ENCODE data around the gene RPL13A.

Gene RPL13A

DNA sequence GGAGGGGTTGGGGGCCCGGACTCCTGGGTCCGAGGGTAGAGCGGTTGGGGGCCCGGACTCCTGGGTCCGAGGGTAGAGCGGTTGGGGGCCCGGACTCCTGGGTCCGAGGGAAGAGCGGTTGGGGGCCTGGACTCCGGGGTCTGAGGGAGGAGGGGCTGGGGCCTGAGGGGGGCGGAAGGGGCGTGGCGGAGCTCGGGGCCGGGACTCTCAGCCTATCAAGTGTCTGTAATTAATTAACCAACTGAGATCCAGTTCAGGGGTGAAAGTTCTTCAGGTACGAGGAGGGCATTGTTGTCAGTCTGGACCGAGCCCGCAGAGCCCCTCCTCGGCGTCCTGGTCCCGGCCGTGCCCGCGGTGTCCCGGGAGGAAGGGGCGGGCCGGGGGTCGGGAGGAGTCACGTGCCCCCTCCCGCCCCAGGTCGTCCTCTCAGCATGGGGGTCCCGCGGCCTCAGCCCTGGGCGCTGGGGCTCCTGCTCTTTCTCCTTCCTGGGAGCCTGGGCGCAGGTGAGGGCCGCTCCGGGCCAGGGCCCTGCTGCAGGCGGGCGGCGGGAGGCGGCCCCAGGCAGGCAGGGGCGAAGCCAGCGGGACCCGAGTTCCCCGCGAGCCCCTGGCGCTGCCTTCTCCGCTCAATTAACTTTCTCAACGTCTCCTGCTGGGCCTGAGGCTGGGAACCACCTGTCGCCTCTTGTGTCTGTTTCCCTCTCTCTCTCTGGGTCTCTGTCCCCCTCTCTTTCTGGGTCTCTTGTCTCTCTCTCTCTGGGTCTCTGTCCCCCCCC, 25.8 kb downstream of the RPL13A start:
- DNase-seq: no peak

DNA sequence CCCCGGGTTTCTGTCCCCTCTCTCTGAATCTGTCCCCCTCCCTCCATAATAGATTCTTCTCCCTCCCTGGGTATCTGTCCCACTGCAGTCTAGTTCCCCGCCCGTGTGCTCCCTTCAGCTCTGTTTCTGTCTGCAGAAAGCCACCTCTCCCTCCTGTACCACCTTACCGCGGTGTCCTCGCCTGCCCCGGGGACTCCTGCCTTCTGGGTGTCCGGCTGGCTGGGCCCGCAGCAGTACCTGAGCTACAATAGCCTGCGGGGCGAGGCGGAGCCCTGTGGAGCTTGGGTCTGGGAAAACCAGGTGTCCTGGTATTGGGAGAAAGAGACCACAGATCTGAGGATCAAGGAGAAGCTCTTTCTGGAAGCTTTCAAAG, 26.3 kb downstream of the RPL13A start:
- DNase-seq: no peak

DNA sequence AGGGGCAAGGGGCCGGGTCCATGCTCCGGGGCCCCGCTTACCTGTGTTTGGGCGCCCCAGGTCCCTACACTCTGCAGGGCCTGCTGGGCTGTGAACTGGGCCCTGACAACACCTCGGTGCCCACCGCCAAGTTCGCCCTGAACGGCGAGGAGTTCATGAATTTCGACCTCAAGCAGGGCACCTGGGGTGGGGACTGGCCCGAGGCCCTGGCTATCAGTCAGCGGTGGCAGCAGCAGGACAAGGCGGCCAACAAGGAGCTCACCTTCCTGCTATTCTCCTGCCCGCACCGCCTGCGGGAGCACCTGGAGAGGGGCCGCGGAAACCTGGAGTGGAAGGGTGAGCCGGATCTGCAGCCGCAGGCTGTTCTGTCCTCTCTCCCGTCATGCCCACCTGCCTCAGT, 26.7 kb downstream of the RPL13A start:
- DNase-seq: no peak

DNA sequence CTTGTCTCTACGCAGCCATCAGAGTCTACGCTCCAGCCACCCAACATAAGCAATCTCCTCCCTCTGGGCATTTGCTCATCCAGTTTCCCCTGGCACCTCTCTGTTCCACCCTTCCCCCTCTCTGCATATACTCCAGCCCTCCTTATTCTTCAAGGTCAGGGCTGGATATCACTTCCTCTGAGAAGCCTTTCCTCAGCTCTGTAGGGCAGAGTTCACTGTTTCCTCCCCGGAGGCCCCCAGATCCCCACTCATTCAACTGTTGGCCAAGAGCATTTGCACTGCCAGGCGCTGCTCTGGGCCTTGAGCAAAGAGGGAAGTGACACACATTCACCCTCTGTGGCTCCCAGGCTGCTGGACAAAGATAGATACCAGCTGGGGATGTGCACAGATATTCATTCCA, 28.4 kb downstream of the RPL13A start:
- DNase-seq: peak; percentile 96

DNA sequence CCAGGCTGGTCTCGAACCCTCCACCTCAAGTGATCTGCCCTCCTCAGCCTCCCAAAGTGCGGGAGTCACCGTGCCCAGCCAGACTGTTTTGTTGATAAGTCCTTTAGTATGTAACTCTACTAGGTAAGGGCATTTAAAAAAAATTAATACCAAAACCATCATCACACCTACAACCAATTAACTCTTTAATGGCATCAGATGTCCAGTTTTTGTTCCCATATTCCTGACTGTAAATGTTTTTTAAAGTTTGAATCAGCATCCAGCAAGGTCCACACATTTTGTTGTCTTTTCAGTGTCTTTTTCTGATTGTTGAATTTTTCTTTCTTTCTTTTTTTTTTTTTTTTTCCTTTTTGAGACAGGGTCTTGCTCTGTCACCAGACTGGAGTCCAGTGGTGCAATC, 30.6 kb downstream of the RPL13A start:
- no peak for DNase-seq

DNA sequence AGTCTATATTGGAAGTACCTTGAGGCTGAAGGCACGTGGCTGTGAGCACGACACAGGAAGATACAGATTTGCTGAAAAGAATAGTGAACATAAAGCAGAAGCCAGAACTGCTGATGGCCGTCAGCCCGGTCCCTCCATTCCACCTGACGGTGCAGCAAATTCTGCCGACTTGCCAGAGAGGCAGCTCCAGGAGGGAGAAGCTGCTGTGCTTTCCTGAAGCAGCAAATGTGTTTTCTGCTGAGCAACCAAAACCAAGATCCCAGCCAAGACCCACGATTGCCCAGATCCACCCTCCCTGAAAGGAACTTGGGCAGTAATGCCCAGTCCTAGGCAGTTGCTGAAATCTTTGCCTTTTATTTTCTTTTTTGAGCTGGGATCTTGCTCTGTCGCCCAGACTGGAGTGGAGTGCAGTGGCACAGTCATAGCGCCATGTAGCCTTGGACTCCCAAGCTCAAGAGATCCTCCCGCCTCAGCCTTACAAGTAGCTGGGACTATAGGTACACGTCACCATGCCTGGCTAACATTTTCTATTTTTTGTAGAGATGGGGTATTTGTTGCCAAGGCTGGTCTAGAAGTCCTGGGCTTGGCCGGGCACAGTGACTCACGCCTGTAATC, 33.4 kb downstream of the RPL13A start:
- no peak for DNase-seq

DNA sequence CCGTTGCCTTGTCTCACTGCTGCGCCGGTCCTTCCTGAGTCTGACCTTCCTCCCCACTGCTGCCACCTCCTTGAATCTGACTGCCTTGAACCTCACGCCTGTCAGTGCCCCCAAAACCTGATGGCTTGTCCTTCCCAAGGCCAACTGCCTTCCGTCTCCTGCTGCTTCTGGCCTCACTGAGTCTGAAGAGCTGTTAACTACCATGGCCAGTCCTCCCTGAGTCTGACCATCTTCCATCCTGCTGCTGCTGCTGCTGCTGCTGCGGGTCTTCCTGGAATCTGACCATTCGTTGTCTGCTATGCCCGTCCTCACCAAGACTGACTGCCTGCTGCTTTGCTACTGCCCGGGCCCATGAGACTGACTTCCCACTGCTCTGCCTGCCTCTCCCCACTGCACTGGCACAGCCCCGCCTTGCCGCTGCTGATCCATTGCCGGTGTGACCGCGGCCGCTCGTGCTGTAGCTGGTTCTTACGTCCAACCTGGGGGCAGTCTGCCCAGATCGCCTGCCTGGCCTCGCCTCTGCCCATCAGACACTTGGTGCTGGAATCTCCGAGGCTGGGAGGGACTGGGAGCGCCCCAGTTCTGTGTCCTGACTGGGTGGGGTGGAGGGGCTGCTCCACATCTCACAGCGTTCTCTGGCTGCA, 37.5 kb downstream of the RPL13A start:
- DNase-seq: no peak

DNA sequence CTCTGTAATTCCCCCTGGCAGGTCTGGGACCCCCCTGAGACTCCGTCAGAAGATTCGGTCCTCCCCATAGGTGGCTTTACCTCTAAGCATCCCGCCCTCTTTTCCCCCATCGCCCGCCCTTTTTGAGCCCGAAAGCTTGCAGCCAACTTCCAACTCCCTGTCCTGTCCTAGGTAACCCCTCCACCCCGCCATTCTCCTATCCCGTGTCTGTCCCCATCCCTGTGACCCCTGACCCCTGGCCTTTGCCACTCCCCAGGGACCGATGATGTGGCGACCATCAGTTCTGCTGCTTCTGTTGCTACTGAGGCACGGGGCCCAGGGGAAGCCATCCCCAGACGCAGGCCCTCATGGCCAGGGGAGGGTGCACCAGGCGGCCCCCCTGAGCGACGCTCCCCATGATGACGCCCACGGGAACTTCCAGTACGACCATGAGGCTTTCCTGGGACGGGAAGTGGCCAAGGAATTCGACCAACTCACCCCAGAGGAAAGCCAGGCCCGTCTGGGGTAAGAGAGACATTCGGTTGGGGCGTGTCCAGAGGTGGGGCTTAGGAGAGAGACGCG, 40.9 kb downstream of the RPL13A start:
- DNase-seq: no peak

DNA sequence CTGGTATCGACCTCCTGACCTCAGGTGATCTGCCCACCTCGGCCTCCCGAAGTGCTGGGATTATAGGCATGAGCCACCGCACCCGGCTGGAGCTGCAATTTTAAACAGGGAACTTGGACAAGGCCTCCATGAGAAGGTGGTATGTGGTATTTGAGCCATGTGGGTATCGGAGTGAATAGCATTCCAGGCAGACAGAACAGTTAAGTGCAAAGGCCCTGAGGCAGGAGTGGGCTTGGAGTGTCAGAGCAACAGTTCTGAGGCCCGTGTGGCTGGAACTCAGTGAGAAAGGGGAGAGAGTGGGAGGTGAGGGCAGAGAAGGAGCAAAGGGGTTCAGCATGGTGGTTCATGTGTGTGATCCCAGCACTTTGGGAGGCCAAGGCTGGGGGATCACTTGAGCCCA, 43.3 kb downstream of the RPL13A start:
- no peak for DNase-seq

DNA sequence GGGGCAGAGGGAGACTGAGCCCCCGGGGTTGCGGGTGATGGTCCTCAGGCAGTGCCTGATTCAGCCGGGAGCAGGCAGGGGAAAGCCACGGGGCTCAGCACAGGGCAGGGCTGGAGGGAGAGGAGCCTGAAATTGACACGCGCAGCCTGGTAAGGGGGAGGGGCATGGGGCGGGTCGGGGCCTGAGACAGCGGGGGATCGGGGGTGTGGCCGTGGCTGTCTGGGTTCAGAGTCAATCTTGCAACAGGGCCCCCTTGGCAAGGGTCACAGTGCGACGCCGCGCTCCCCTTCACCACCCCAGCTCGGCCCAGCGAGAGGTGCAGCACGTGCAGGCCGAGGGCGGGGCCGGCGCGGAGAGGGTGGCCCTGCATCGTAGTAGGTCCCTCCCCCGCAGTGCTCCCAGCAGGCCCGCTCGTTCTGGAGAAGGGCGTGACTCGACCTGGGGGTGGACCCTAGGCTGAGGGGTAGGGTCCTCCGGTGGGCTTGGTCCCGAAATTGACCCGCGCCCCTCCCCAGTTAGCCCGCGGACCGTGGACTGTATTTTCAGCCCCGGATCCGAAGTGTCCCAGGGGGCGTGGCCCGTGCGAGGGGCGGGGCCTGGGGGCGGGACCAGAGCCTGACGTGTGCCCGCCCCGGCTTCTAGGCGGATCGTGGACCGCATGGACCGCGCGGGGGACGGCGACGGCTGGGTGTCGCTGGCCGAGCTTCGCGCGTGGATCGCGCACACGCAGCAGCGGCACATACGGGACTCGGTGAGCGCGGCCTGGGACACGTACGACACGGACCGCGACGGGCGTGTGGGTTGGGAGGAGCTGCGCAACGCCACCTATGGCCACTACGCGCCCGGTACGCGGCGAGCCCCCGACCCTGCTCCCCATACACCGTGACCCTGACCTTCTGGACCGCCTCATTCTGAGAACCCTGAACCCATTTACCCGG, 46.4 kb downstream of the RPL13A start:
- peak; percentile 79 for DNase-seq

DNA sequence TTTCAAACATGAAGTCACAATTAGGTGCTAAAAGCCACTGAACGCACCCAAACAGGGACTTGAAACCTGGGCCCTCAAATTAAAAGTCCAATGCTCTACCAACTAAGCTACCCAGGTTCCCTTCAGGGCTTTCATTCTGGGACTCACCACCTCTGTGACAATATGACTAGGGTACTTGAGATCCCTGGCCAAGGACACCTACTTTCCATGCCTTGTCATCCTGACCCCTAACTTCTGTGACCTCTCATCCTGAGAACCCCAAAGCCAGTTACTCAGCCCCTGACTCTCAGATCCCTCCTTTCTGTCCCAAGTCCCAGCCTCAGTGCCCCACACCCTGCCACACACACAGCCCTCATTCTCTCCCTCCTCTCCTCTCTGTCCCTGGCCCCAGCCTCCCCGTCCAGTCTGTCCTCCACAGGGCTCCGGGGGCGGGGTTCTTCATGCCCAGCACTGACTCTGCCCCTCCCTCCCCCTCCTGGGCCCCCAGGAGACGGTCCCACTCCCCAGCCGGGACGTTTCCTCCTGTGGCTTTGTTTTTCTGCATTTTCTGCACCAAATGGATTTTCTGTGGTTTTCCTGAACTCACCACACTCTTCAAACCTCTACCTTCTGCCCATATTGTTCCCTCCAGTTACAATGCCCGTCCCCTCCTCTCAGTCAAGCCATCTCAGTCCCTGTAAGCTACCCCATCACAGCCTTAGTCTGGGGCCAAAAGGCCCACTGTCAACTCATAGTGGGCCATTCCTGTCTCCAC, 47.4 kb downstream of the RPL13A start:
- DNase-seq: no peak

DNA sequence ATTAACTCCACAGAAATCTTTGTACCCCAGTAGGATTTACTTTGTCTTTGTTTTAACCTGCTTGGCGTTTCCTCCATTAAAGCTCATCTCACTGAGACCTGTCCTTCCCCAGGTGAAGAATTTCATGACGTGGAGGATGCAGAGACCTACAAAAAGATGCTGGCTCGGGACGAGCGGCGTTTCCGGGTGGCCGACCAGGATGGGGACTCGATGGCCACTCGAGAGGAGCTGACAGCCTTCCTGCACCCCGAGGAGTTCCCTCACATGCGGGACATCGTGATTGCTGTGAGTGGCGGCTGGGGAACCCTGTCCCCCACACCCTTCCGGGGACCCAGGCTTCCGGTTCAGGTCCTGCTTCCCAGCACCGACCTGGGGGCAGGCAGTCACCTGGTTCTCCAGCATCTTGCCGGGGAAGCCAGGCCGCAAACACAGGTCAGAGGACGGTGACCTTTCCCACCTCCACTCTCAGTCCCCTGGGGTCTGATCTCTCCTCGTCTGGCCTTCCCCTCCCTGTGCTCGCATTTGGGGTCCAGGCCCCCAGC, 49.6 kb downstream of the RPL13A start:
- no peak for DNase-seq

DNA sequence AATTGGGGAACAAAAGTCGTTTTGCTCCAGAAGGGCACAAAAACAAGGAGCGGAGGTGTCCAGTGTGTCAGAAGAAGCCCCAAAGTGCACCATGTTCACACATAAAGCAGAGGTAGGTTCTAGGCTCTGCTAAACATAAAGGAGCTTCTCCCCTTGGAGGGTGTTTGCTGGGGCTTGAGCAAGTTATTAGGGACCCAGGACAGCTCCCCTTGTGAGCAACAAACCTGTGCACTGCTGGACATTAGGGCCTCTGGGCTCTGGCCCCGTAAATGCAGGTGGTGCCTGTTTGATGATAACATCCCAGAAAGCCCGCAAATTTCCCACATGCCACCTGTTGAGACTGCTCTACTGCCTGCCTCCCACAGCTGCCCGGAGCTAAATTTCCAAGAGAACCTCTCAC, 51.2 kb downstream of the RPL13A start:
- no peak for DNase-seq

DNA sequence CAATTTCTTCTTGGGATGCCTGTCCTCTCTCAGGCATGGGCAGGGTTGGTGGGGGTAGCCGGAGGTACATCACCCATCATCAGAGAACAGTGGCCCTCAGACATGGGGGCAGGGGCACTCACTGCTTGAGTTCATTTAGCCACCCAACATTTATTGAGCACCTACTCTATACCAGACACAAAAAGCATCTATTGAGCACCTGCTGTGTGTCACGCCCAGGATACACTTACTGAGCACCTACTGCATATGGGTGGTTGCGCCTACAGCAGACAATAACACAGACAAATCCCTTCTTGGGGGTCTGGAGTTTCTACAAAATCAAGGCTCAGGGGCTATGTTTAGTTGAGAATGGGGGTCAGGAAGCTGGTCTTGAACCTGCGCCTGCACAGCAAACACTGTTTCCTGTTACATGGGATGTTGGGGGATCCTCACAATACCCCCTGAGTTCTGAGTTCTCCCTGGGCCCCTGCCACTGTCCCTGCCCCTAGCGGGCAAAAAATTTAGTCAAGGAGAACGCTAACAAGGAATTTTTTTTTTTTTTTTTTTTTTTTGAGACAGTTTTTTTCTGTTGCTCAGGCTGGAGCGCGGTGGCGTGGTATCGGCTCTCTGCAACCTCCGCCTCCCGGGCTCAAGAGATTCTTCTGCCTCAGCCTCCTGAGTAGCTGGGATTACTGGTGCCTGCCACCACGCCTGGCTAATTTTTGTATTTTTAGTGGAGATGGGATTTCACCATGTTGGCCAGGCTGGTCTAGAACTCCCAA, 52.0 kb downstream of the RPL13A start:
- no peak for DNase-seq
